HG03066 (cell line): ENCODE results near the gene CFHR4.
A peak's percentile ranks its signal among the peaks of the same experiment; 100 is the strongest.
"Not testable (repeated sequence)": the region's sequence is repeated elsewhere in the genome, so short reads cannot be mapped to it uniquely, and the experiment has no call there.

Experiments
- ATAC-seq: cut with Tn5 transposase; IDR thresholded peaks from one replicate; pipeline ENCODE4 v1.9.1; 2021; ENCODE audit warnings: low read depth; ENCODE audit not compliant: unreplicated experiment

Gene CFHR4

DNA sequence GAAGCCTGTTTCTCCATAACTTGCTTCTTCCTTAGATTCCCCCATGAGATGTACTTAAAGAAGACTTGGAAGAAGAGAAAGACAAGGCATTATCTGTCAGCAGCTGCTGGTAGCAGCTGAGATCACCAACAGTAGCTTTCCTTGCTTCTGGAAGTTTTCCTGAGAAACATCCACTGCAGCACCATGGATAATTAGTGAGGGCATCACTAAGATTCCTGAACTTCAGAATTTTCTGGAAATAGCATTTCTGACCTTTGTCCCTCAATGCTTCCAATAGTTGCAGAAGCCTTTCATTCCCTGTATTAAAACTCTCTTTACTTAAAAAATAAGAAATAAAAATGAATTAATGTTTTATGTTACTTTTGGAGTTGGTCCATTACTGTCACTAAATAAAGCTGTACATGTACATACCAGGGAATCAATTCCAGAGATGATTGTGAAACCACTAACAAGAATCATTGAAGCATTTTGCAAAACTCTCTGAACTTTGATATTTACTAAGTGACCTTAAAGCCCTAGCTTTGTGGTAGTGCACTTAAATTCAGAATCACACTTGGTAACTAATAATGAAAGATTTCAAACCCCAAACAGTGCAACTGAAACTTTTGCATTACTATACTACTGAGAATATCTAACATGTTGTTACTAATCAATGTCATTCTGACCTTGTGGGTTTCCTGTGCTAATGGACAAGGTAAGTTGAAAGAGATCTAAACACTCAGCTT lies at the start of gene CFHR4:
CFHR4 (plus strand) TSS at position 538 of the 725 bp plus-strand sequence; CDS start at position 637, 99 bp downstream.
- ATAC-seq: peak; percentile 86

GRCh38 chr1:196849613-196850492 lies 38.0 kb upstream of the CFHR4 start:
- ATAC-seq: not testable (repeated sequence)

DNA sequence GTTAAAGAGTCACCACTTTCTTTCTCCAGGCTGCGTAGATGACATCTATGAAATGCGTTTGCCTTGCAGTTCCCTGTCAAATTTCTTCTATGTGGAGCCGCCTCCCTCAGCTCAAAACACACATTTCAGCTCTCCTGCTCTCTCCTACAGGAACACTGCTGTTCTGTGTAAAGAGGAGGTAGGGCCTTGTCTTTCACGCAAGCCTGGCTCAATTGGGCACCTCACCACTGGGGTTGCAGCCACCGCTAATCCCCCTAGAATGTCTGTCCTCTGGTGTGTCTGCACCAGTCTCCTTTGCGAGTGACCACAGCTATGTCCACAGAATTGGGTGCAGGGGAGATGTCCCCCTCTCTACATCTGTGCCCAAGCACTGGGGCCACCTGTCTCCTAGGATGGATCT lies 31.8 kb upstream of the CFHR4 start:
- ATAC-seq: no peak

DNA sequence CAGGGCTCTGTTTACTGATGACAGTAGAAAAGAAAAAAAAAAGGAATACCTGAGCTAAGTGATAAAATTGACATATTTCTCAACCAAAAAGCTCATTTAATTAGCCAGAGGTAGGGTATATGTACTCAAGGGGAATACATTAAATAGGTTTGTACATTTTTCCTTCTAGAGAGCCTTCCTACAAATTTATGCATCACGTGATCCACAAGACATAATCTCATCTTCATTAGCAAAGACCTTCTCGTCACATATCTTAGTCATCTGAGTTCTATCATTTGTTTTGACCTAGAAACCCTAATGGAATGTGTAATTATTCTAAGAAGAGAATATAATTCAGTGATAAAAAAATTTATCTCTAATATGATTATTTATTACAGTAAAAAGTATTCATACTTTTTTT lies 30.7 kb upstream of the CFHR4 start:
- ATAC-seq: no peak

GRCh38 chr1:196858811-196859210 lies 29.0 kb upstream of the CFHR4 start:
- no peak for ATAC-seq

- ATAC-seq: no peak
These were observed 27.4 kb upstream of the CFHR4 start for GRCh38 chr1:196860323-196860884.

- ATAC-seq: no peak
These were observed 26.4 kb upstream of the CFHR4 start for GRCh38 chr1:196861429-196861828.

DNA sequence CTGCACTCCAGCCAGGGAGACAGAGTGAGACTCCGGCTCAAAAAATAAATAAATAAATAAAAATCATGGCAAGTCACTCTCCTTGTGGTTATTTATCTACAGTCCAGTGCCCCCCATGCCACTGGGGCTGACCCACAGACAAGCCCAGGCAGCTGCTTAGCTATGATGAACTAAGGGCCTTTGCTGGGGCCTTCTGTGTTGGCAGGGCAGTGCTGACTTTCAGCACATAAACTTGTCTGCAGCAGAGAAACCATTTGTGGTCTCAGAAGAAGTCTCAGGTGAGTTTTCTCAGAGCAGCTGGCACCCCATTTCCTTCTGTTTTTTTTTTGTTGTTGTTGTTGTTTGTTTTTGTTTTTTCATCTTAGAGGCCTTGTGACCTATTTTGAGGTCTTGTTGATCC lies 20.9 kb upstream of the CFHR4 start:
- no peak for ATAC-seq

DNA sequence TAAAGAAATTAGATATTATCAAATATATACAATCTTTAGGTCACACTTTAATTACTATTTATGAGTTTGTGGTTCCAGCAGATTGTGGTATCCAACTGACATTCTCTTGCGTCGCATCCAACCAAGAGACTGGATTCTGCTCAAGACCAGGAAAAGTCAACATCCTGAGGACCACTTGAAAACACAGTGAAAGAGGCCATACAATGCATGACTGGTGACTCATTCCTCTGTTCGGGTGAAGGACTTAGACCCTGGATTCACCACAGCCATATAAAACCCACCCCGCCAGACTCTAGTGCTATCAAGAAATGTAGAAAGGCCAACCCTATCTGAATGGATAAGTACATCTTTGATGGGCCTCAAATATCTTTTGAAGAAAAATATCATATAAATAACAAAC lies 14.5 kb upstream of the CFHR4 start:
- ATAC-seq: no peak

DNA sequence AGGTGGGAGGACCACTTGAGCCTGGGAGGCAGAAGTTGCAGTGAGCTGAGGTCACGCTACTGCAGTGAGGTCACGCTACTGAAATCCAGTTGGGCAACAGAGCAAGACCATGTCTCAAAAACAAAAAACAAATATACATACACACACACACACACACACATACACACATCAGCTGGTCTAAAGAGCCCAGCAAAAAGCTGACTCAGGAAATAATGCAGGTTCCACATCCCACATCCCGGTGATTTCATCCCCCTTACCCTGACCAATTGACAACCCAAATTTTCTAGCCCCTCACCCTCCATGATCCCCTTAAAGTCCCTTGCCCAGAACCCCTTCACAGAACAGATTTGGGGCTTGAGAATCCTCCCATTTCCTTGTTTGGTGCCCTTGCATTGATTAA lies 11.9 kb upstream of the CFHR4 start:
- ATAC-seq: no peak

DNA sequence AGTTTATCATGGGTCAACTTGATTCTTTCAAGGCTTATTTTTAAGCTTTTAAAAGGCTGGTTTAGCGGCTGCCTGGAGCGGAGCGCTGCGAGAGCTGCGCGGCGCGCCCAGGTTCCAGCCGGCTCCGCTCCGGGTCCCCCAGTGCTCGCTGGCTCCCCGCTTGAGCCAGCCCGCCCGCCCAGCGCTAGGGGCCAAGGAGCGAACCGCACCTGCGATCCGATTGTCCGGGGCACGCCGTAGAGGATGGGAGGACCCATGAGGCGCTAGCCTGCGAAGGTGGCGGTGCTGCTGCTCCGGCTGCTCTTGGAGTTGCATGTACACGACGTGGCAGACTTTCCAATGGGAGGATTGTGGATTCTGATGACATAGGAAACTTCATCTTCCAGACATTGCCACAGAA lies 9.9 kb upstream of the CFHR4 start:
- ATAC-seq: no peak

- not testable (repeated sequence) for ATAC-seq
These were observed 1.3 kb upstream of the CFHR4 start for GRCh38 chr1:196886560-196886959.

- ATAC-seq: no peak
These were observed 2.8 kb downstream of the CFHR4 start for GRCh38 chr1:196890668-196891067.

DNA sequence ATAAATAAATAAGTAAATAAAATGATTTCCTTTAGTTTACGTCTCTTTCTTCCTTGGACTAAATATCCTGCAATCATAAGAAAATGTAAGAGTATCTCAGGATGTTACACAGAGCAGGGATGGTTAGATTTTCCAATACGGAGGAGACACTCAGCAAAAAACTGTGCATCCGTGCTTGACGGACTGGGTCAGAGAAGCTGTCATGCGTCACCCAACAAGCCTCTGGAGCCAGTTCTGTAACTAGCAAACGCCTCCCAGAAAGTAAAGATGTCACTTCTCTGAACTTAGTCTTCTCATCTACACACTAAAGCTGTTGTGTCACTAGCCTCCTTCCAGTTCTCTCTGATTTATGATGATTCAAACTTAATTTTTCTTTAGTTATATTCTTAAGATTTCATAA lies 3.4 kb downstream of the CFHR4 start:
- no peak for ATAC-seq

GRCh38 chr1:196896355-196896754 lies 8.5 kb downstream of the CFHR4 start:
- no peak for ATAC-seq

GRCh38 chr1:196897158-196897828 lies 9.4 kb downstream of the CFHR4 start:
- ATAC-seq: no peak

GRCh38 chr1:196902344-196902743 lies 14.5 kb downstream of the CFHR4 start:
- no peak for ATAC-seq

- no peak for ATAC-seq
These were observed 22.4 kb downstream of the CFHR4 start for GRCh38 chr1:196910215-196910614.

GRCh38 chr1:196912283-196912682 lies 24.4 kb downstream of the CFHR4 start:
- ATAC-seq: not testable (repeated sequence)

DNA sequence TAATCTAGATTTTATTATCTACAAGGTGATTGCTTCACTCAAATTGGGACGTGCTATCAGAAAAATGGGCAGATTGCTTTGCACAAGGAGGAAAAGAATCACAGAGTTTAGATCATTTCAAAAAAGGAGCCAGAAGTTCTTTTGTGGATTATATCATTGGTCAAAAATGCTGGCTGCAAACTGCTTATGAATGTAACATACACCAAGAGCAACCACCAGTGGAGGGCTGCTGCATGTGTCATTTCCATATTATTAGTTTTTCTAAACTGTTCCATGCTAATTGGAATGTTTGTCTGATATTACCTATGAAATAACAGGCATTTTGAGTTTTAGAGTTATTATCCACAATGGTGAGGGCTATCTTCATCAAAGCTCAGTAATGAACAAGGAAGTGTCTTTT lies 39.0 kb downstream of the CFHR4 start:
- ATAC-seq: not testable (repeated sequence)

DNA sequence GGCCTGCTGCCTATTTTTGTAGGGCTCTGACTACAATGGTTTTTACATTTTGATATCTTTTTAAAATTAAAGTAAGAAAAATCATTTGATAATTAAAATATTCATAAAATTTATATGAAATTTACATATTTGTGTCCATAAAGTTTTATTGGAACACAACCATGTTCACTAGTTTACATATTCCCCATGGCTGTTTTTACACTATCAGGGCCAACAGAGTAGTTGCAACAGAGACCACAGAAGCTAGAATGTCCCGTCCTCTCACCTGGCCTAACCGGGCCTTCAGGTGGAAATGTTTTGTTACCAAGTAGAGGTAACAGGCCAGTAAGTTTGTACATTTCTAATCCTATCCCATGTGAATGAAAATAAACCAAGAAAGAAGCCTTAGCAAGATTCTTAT lies 45.0 kb downstream of the CFHR4 start:
- ATAC-seq: not testable (repeated sequence)
